Measurements from ENCODE around the gene FAM72D. TPM values are rescaled to one million over a fixed set of nuclear protein-coding genes. Genes with fewer than 3 reads are reported as not detected.
"Not testable (repeated sequence)": the region's sequence is repeated elsewhere in the genome, so short reads cannot be mapped to it uniquely, and the experiment has no call there.

FAM72D gene
- total RNA-seq, 2 experiments from 2014 or later, result 14.4 to 44.5 TPM

DNA sequence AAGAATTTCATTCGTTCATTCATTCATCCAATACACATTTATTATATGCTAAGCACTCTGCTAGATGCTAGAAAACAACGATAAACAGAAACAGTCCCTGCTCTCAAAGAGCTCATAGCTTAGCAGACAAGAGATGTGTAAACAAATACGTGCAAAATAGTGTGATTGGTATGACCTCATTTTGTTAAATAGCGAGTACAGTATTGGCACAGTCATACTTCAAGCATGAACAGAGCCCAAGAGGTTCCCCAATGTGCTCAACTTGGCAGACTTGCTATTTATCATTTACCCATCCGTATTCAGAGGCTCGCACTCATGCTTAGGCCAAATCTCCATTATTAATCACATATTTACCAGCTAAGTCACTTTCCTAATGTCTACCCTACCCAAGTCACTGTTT is 24.2 kb upstream of the FAM72D start:
- H3K36me3 ChIP-seq (ENCODE audit: insufficient read depth, low read length); H3K4me1 ChIP-seq (ENCODE audit: insufficient read depth, low read length, poor library complexity, severe bottlenecking); H3K9me2 ChIP-seq (ENCODE audit: insufficient read depth, low read length); intact Hi-C loops (cut with micrococcal nuclease; ENCODE audit: unreplicated experiment); H3K4me3 ChIP-seq (ENCODE audit: low read depth, low read length, poor library complexity, severe bottlenecking); POLR2A ChIA-PET; DNase-seq (ENCODE audit: low spot score); H2AFZ ChIP-seq (ENCODE audit: low read length); CTCF ChIA-PET (ENCODE audit: unreplicated experiment); H4K20me1 ChIP-seq (ENCODE audit: insufficient read depth, low read length); H3K79me2 ChIP-seq (ENCODE audit: insufficient read depth, low read depth, low read length); H3K9me3 ChIP-seq (ENCODE audit: low read length); H3K4me2 ChIP-seq (ENCODE audit: low read length); BruUV-seq (replicated peaks); H3K27ac ChIP-seq (ENCODE audit: low read depth, low read length, poor library complexity, severe bottlenecking): not testable (repeated sequence)

DNA sequence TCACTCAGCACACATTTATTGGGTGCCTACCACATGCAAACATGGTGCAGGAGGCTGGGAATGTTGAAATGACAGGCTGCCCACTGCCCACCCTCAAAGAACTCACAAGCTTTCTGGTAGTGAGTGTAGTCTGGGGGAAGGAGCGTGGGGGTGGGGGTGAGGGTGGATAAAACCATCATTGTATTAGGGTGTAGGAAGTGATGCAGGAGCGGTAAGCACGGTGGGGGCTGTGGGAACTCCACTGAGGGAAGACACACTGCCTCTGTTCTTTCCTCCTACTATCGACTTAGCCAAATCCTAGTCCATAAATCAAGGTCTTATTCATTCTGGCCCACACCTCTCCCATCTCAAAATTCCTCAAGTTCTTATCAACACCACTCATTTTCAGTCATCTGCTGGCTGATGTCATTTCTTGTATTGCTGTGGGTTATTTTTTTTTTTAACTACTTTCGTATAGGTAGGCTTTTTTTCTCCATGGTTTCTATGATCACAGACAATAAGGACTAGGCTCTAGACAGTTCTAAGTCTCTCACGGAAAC is 21.7 kb upstream of the FAM72D start:
- CTCF ChIA-PET (ENCODE audit: unreplicated experiment); H3K9me3 ChIP-seq (ENCODE audit: low read length): not testable (repeated sequence)

DNA sequence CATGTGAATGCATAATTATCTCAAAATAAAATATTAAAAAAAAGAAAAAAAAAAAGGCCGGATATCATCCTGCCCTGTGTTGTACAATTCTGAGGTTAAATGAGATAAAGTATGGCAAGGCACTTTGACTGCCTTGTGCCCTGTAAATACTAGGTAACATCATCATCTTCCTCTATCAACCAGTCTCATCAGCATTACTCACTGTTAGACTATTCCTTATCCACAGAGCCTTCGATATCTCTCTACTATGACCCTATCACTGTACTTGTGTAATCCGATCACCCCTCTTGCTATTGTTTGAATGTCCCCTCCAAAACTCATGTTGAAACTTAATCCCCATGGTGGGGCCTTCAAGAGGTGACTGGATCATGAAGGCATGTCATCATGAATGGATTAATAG is 18.9 kb upstream of the FAM72D start:
- DNase-seq (ENCODE audit: low spot score); H3K79me2 ChIP-seq (ENCODE audit: insufficient read depth, low read depth, low read length); intact Hi-C loops (cut with micrococcal nuclease; ENCODE audit: unreplicated experiment); H3K4me2 ChIP-seq (ENCODE audit: low read length); H3K9me2 ChIP-seq (ENCODE audit: insufficient read depth, low read length); H3K27ac ChIP-seq (ENCODE audit: low read depth, low read length, poor library complexity, severe bottlenecking); H3K36me3 ChIP-seq (ENCODE audit: insufficient read depth, low read length); BruUV-seq (replicated peaks); H3K4me1 ChIP-seq (ENCODE audit: insufficient read depth, low read length, poor library complexity, severe bottlenecking); POLR2A ChIA-PET; CTCF ChIA-PET (ENCODE audit: unreplicated experiment); H3K9me3 ChIP-seq (ENCODE audit: low read length); H4K20me1 ChIP-seq (ENCODE audit: insufficient read depth, low read length); H3K4me3 ChIP-seq (ENCODE audit: low read depth, low read length, poor library complexity, severe bottlenecking); H2AFZ ChIP-seq (ENCODE audit: low read length): not testable (repeated sequence)

More for the DNA sequence above, 21.7 kb upstream of the FAM72D start:
- BruUV-seq (replicated peaks); H4K20me1 ChIP-seq (ENCODE audit: insufficient read depth, low read length); H3K4me3 ChIP-seq (ENCODE audit: low read depth, low read length, poor library complexity, severe bottlenecking); H2AFZ ChIP-seq (ENCODE audit: low read length); intact Hi-C loops (cut with micrococcal nuclease; ENCODE audit: unreplicated experiment); H3K4me2 ChIP-seq (ENCODE audit: low read length); POLR2A ChIA-PET; DNase-seq (ENCODE audit: low spot score); H3K36me3 ChIP-seq (ENCODE audit: insufficient read depth, low read length); H3K4me1 ChIP-seq (ENCODE audit: insufficient read depth, low read length, poor library complexity, severe bottlenecking); H3K27ac ChIP-seq (ENCODE audit: low read depth, low read length, poor library complexity, severe bottlenecking); H3K9me2 ChIP-seq (ENCODE audit: insufficient read depth, low read length); H3K79me2 ChIP-seq (ENCODE audit: insufficient read depth, low read depth, low read length): not testable (repeated sequence)

GRCh38 chr1:145077872-145078786 is 17.6 kb upstream of the FAM72D start:
- BruUV-seq (replicated peaks); H3K36me3 ChIP-seq (ENCODE audit: insufficient read depth, low read length); CTCF ChIA-PET (ENCODE audit: unreplicated experiment); H2AFZ ChIP-seq (ENCODE audit: low read length); H3K9me2 ChIP-seq (ENCODE audit: insufficient read depth, low read length); POLR2A ChIA-PET; H3K4me3 ChIP-seq (ENCODE audit: low read depth, low read length, poor library complexity, severe bottlenecking); DNase-seq (ENCODE audit: low spot score); H3K79me2 ChIP-seq (ENCODE audit: insufficient read depth, low read depth, low read length); H3K27ac ChIP-seq (ENCODE audit: low read depth, low read length, poor library complexity, severe bottlenecking); H3K4me2 ChIP-seq (ENCODE audit: low read length); H3K4me1 ChIP-seq (ENCODE audit: insufficient read depth, low read length, poor library complexity, severe bottlenecking); intact Hi-C loops (cut with micrococcal nuclease; ENCODE audit: unreplicated experiment); H4K20me1 ChIP-seq (ENCODE audit: insufficient read depth, low read length); H3K9me3 ChIP-seq (ENCODE audit: low read length): not testable (repeated sequence)

DNA sequence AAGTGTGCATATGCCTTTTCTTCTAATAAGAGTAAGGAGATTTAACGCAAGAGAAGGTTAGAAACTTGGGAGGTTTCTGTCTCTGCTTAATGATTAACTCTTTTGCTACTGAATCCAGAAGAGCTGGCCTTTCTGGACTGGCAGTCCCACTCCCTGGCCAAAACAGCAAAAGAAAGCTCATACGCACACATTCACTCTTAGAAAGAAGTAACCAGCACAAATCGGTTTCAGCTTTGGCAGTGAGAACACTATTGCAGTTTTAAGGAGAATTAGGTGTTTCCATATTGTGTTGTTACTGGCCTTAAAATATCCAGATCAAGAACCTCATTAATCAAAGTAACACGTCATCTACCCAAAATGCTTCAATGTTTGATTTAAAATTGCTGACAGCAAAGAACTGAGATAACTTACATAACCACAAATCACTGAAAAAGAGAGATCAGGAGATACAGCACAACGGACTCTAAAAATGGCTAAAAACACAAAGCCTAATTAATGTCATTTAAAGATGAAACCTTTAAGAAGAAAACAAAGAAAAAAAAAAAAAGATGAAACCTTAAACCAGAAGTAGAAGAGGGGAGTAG is 16.9 kb upstream of the FAM72D start:
- BruUV-seq (replicated peaks); POLR2A ChIA-PET; DNase-seq (ENCODE audit: low spot score); H3K4me2 ChIP-seq (ENCODE audit: low read length); H3K36me3 ChIP-seq (ENCODE audit: insufficient read depth, low read length); H3K79me2 ChIP-seq (ENCODE audit: insufficient read depth, low read depth, low read length); H2AFZ ChIP-seq (ENCODE audit: low read length); H3K27ac ChIP-seq (ENCODE audit: low read depth, low read length, poor library complexity, severe bottlenecking); H4K20me1 ChIP-seq (ENCODE audit: insufficient read depth, low read length); CTCF ChIA-PET (ENCODE audit: unreplicated experiment); H3K4me1 ChIP-seq (ENCODE audit: insufficient read depth, low read length, poor library complexity, severe bottlenecking); H3K9me3 ChIP-seq (ENCODE audit: low read length); H3K4me3 ChIP-seq (ENCODE audit: low read depth, low read length, poor library complexity, severe bottlenecking); H3K9me2 ChIP-seq (ENCODE audit: insufficient read depth, low read length); intact Hi-C loops (cut with micrococcal nuclease; ENCODE audit: unreplicated experiment): not testable (repeated sequence)

- H3K4me3 ChIP-seq (ENCODE audit: low read depth, low read length, poor library complexity, severe bottlenecking); H3K4me2 ChIP-seq (ENCODE audit: low read length); H3K9me2 ChIP-seq (ENCODE audit: insufficient read depth, low read length); H3K4me1 ChIP-seq (ENCODE audit: insufficient read depth, low read length, poor library complexity, severe bottlenecking); POLR2A ChIA-PET; H4K20me1 ChIP-seq (ENCODE audit: insufficient read depth, low read length); CTCF ChIA-PET (ENCODE audit: unreplicated experiment); H3K36me3 ChIP-seq (ENCODE audit: insufficient read depth, low read length); H3K9me3 ChIP-seq (ENCODE audit: low read length); H3K79me2 ChIP-seq (ENCODE audit: insufficient read depth, low read depth, low read length); BruUV-seq (replicated peaks); H2AFZ ChIP-seq (ENCODE audit: low read length); intact Hi-C loops (cut with micrococcal nuclease; ENCODE audit: unreplicated experiment); H3K27ac ChIP-seq (ENCODE audit: low read depth, low read length, poor library complexity, severe bottlenecking): not testable (repeated sequence)
- peak; percentile 0 for DNase-seq (ENCODE audit: low spot score)
Measured at GRCh38 chr1:145079737-145080136, 16.0 kb upstream of the FAM72D start.

Data from OCI-LY7 (cell line).